HK-2 (cell line): Measurements from ENCODE around the gene CD44.
A peak's percentile ranks its signal among the peaks of the same experiment; 100 is the strongest.

Experiments
- DNase-seq: peaks from one replicate; pipeline ENCODE4 v3.0.0-alpha.2; 2018; ENCODE audit not compliant: unreplicated experiment

Gene CD44

GRCh38 chr11:35262056-35262455, 123.1 kb downstream of the CD44 start:
- no peak for DNase-seq

- no peak for DNase-seq
These were observed 123.8 kb downstream of the CD44 start for GRCh38 chr11:35262735-35263134.

DNA sequence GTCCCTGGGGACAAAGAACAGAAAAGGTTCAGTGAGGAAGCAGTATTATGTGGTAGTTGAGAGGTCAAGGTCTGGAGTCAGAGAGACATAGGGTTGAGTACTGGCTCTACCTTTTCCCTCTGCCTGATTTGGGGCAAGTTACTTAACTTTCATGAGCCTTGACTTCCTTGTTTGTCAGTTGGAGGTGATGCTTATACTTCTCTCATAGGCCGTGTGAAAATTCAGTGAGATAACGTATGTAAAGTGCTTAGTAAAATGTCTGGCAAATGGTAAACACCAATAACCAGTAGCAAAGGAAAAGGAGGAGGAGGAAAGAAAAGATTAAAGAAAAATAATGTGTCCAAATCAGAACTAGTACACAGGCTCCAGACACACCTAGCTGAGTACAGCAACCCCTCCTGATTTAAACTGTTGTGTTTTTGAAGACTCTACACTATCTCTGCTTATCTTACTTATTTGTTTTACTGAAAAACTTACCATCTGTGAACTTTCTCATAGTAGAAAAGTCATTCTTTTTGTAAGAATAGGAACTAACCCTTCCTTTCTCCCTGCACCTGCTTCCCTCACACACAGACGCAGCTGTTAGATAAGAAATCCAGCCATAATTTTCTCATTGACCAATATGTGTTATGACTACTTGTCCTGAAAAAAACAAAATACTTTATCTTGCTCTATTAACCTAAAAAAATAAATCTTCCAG, 126.9 kb downstream of the CD44 start:
- no peak for DNase-seq

GRCh38 chr11:35267504-35267903, 128.5 kb downstream of the CD44 start:
- DNase-seq, result no peak

GRCh38 chr11:35270342-35270741, 131.4 kb downstream of the CD44 start:
- DNase-seq, result no peak

GRCh38 chr11:35271031-35271430, 132.1 kb downstream of the CD44 start:
- DNase-seq, result no peak

GRCh38 chr11:35272391-35272902, 133.5 kb downstream of the CD44 start:
- no peak for DNase-seq

DNA sequence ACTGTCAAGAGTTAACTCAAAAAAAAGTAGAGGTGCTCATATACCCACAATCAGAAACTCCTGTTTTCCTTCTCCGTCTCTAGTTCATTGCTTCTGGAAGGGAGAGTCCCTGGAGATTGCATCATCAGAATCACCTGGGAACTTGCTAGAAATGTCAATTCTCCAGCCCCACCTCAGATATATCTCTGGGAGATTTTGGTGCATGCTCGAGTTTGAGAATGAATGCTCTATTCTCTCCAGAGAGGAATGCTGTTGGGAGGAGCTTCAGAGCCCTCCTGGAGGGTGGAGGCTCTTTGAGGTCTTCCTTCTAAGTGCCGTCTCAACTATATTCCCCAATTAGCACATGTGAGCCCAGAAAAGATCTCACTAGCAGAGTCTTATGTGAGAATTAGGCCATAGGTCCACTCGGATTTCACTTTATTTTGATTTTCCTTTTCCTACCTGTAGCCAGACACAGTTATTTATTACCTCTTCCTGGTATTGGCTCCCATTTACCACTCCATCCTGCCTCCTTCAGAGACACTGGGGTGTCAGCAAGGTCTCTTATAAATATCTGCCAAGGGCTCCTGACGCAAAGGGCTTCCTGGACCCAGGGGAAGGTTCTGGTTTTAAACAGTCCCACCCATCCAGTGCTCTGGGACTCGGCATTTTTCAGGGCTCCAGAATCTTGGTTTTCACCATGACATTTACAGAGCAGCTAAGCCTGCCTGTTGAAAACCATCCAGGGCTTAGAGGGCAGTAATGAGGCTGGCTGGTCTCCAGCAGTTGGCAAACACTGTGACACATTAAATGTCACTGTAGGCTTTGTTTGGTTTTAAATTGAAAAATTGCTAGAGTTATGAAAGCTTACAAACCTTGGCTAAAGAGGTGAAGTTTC, 136.2 kb downstream of the CD44 start:
- DNase-seq, result no peak

DNA sequence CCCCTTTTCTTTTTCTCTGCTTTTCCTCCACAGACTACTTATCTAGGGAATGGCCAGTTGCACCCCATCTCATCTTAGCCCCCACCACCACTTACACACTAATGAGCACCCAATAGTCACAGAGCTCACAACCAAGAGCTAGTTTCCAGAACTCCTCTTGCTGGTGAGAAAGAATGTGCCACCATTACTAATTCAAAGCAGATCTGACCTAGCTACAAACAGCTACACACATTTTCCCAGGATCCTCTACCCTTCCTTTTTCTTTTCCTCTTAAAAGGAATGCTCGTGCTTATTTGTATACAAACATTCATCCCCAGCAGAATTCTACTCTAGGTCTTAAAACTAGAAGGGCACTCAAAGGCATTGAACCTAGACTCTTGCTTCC, 136.8 kb downstream of the CD44 start:
- no peak for DNase-seq

GRCh38 chr11:35276396-35277145, 137.6 kb downstream of the CD44 start:
- peak; percentile 5 for DNase-seq

GRCh38 chr11:35277827-35278226, 138.9 kb downstream of the CD44 start:
- DNase-seq, result no peak

DNA sequence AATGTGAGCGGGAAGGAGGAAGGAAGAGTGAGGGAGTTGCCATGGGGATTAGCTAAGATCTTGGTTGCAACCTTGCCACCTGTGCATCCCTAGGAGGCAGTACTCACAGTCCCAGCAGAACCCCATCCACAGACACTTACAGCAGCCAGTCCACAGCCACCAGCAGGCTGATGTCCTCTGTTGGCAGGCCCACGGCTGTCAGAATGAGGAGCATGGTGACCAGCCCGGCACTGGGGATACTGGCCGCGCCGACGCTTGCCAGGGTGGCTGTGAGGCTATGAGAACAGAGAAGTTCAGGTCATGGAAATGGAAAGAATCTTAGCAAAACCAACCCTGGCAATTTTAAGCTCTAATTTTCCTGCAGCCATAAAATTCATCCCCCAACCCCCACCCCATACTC, 141.8 kb downstream of the CD44 start:
- no peak for DNase-seq

GRCh38 chr11:35281169-35281688, 142.3 kb downstream of the CD44 start:
- DNase-seq, result no peak
